Measurements from ENCODE around the gene OAS3.

The OAS3 gene

GRCh38 chr12:112996501-112996900 is 58.2 kb downstream of the OAS3 start:
- no peaks in the 10 kb centered on the region for H3K27me3 ChIP-seq (ENCODE audit: insufficient read depth, poor library complexity, severe bottlenecking)
- H3K4me3 ChIP-seq (replicated peaks; ENCODE audit: insufficient read depth, low read length), result no peak overlapping the region
- no peak overlapping the region for H3K27ac ChIP-seq (replicated peaks)
- TF ChIP-seq, protein P1, sequence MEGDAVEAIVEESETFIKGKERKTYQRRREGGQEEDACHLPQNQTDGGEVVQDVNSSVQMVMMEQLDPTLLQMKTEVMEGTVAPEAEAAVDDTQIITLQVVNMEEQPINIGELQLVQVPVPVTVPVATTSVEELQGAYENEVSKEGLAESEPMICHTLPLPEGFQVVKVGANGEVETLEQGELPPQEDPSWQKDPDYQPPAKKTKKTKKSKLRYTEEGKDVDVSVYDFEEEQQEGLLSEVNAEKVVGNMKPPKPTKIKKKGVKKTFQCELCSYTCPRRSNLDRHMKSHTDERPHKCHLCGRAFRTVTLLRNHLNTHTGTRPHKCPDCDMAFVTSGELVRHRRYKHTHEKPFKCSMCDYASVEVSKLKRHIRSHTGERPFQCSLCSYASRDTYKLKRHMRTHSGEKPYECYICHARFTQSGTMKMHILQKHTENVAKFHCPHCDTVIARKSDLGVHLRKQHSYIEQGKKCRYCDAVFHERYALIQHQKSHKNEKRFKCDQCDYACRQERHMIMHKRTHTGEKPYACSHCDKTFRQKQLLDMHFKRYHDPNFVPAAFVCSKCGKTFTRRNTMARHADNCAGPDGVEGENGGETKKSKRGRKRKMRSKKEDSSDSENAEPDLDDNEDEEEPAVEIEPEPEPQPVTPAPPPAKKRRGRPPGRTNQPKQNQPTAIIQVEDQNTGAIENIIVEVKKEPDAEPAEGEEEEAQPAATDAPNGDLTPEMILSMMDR (IDR thresholded peaks at IDR 0.05; ENCODE audit: insufficient read depth, low read length), result no peak
- TF ChIP-seq SPI1 (IDR thresholded peaks at IDR 0.05; ENCODE audit: borderline replicate concordance, low read depth), result no peak
- TF ChIP-seq GABPA (IDR thresholded peaks at IDR 0.05; ENCODE audit: low read depth), result no peak
- TF ChIP-seq REST (IDR thresholded peaks at IDR 0.05; ENCODE audit: insufficient replicate concordance, low read depth), result no peak
- no peak for TF ChIP-seq POLR2AphosphoS5 (IDR thresholded peaks at IDR 0.05; ENCODE audit: low read depth)
- no peak for DNase-seq (ENCODE audit: low read depth in 1 of 2, low spot score in 1 of 2)

- Histone ChIP-seq H3K27ac (replicated peaks) (no peak overlapping the region), H3K4me3 (replicated peaks; ENCODE audit: insufficient read depth, low read length) (no peak overlapping the region), H3K27me3 (ENCODE audit: insufficient read depth, poor library complexity, severe bottlenecking) (no peaks in the 10 kb centered on the region)
- no peak for DNase-seq (ENCODE audit: low read depth in 1 of 2, low spot score in 1 of 2)
- no peak for TF ChIP-seq GABPA (IDR thresholded peaks at IDR 0.05; ENCODE audit: low read depth)
- no peak for TF ChIP-seq POLR2AphosphoS5 (IDR thresholded peaks at IDR 0.05; ENCODE audit: low read depth)
- TF ChIP-seq, protein P1 (IDR thresholded peaks at IDR 0.05; ENCODE audit: insufficient read depth, low read length), result no peak
- no peak for TF ChIP-seq REST (IDR thresholded peaks at IDR 0.05; ENCODE audit: insufficient replicate concordance, low read depth)
- no peak for TF ChIP-seq SPI1 (IDR thresholded peaks at IDR 0.05; ENCODE audit: borderline replicate concordance, low read depth)
Measured at GRCh38 chr12:112997506-112997905, 59.2 kb downstream of the OAS3 start.

DNA sequence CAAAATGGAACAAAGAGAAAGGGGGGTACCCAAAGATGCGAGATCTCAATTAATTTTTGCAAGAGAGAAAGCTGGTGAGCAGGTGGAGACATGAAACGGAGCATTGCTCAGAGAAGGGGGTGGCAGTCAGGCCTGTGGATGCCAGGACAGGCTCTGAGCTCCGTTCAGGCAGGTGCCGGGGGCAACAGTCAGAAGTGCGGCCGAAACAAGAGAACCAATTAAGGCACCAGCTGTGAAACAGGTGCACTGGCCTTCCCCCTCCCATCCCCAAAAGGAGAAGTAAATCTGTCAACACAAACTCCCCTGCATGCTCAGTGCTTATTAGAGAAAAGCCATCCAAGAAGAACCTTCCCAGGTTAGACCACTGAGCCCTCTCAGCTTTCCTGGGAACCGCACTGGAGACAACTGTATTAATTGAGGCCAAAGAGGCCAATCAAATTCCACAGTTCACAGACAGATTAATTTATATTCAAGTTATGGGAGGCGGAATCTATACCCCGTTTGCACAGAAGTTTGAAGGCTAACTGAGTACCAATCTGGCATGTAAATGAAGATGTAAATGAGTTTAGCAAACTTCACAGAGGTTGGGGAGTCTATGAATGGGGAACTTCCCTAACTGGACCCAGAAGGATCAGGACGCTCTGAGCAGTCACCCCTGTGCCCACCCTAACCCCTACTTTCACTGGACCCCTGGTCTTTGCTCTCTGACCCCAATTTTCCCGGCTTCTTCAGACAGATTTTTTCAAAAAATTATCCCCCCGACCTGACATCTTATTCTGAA is 60.9 kb downstream of the OAS3 start:
- no peak for DNase-seq (ENCODE audit: low read depth in 1 of 2, low spot score in 1 of 2)
- Histone ChIP-seq H3K27ac (replicated peaks) (no peak overlapping the region), H3K4me3 (replicated peaks; ENCODE audit: insufficient read depth, low read length) (no peak overlapping the region), H3K27me3 (ENCODE audit: insufficient read depth, poor library complexity, severe bottlenecking) (no peaks in the 10 kb centered on the region)
- TF ChIP-seq SPI1 (IDR thresholded peaks at IDR 0.05; ENCODE audit: borderline replicate concordance, low read depth), result no peak
- no peak for TF ChIP-seq REST (IDR thresholded peaks at IDR 0.05; ENCODE audit: insufficient replicate concordance, low read depth)
- no peak for TF ChIP-seq POLR2AphosphoS5 (IDR thresholded peaks at IDR 0.05; ENCODE audit: low read depth)

Measured in HL-60 (cell line).